ENCODE data around the gene TSGA10IP. TPM values are rescaled to one million over a fixed set of nuclear protein-coding genes. Genes with fewer than 3 reads are reported as not detected.

Gene TSGA10IP
- total RNA-seq, 1 donor from 2014 or later = not detected

- Histone ChIP-seq H3K4me2 (ENCODE audit: low read length) (no peak overlapping the region), H3K9ac (ENCODE audit: low read length) (no peak overlapping the region), H3K36me3 (ENCODE audit: insufficient read depth, low read length) (peaks cover 33% of the 10 kb centered on the region), H3K9me3 (ENCODE audit: insufficient read depth, low read depth, low read length) (no peaks in the 10 kb centered on the region), H3K27me3 (ENCODE audit: insufficient read depth, low read length) (no peaks in the 10 kb centered on the region), H3K79me2 (ENCODE audit: insufficient read depth, low read length) (peaks cover 34% of the 10 kb centered on the region), H3K4me3 (ENCODE audit: insufficient read depth, low read depth, low read length) (no peak overlapping the region), H4K20me1 (ENCODE audit: insufficient read depth, low read length) (peaks cover 45% of the 10 kb centered on the region), H3K4me1 (ENCODE audit: insufficient read depth, low read length) (peaks cover 10% of the 10 kb centered on the region), H3K27ac (ENCODE audit: low read depth, low read length) (no peak overlapping the region), H2AFZ (ENCODE audit: low read depth, low read length) (no peak overlapping the region)
- Mint-ChIP-seq H3K27ac (ENCODE audit: unreplicated experiment) (no peak overlapping the region), H3K9me3 (ENCODE audit: unreplicated experiment) (no peaks in the 10 kb centered on the region), H3K36me3 (ENCODE audit: low read depth, unreplicated experiment) (peaks cover 15% of the 10 kb centered on the region), H3K4me3 (ENCODE audit: unreplicated experiment) (no peak overlapping the region), H3K27me3 (ENCODE audit: low read depth, unreplicated experiment) (no peaks in the 10 kb centered on the region), H3K4me1 (ENCODE audit: low read depth, unreplicated experiment) (peaks cover 9% of the 10 kb centered on the region)
- no peak for DNase-seq (ENCODE audit: low read depth)
- TF ChIP-seq CTCF (IDR thresholded peaks at IDR 0.05; ENCODE audit: insufficient read depth, low read depth, low read length) = no peak
- TF ChIP-seq EZH2 (IDR thresholded peaks at IDR 0.05; ENCODE audit: insufficient read depth, low read length) = no peak
- no peak for FAIRE-seq
Observed at GRCh38 chr11:65967329-65967934, 22.2 kb downstream of the TSGA10IP start.

GRCh38 chr11:65968600-65969482, 23.6 kb downstream of the TSGA10IP start:
- Histone ChIP-seq H3K4me3 (ENCODE audit: insufficient read depth, low read depth, low read length) (no peak overlapping the region), H3K4me1 (ENCODE audit: insufficient read depth, low read length) (no peaks in the 10 kb centered on the region), H3K9me3 (ENCODE audit: insufficient read depth, low read depth, low read length) (no peaks in the 10 kb centered on the region), H3K27ac (ENCODE audit: low read depth, low read length) (no peak overlapping the region), H3K79me2 (ENCODE audit: insufficient read depth, low read length) (peaks cover 20% of the 10 kb centered on the region), H3K4me2 (ENCODE audit: low read length) (no peak overlapping the region), H4K20me1 (ENCODE audit: insufficient read depth, low read length) (peaks cover 31% of the 10 kb centered on the region), H3K36me3 (ENCODE audit: insufficient read depth, low read length) (peaks cover 39% of the 10 kb centered on the region), H2AFZ (ENCODE audit: low read depth, low read length) (no peak overlapping the region), H3K27me3 (ENCODE audit: insufficient read depth, low read length) (no peaks in the 10 kb centered on the region), H3K9ac (ENCODE audit: low read length) (no peak overlapping the region)
- Mint-ChIP-seq H3K27me3 (ENCODE audit: low read depth, unreplicated experiment) (no peaks in the 10 kb centered on the region), H3K9me3 (ENCODE audit: unreplicated experiment) (no peaks in the 10 kb centered on the region), H3K27ac (ENCODE audit: unreplicated experiment) (no peak overlapping the region), H3K4me3 (ENCODE audit: unreplicated experiment) (no peak overlapping the region), H3K4me1 (ENCODE audit: low read depth, unreplicated experiment) (peaks cover 2% of the 10 kb centered on the region), H3K36me3 (ENCODE audit: low read depth, unreplicated experiment) (peaks cover 18% of the 10 kb centered on the region)
- TF ChIP-seq CTCF (IDR thresholded peaks at IDR 0.05; ENCODE audit: insufficient read depth, low read depth, low read length) (no peak), EZH2 (IDR thresholded peaks at IDR 0.05; ENCODE audit: insufficient read depth, low read length) (no peak)
- DNase-seq (ENCODE audit: low read depth) (no peak), FAIRE-seq (no peak)

Measured in astrocyte (in vitro differentiated cells and primary cell).